ENCODE measurements around the gene DNAJC5. TPM values are rescaled to one million over a fixed set of nuclear protein-coding genes. Genes with fewer than 3 reads are reported as not detected.
"Not testable (repeated sequence)": the region's sequence is repeated elsewhere in the genome, so short reads cannot be mapped to it uniquely, and the experiment has no call there.

Gene DNAJC5
- total RNA-seq, 4 donors from 2014 or later = 41.3 to 137 (median 113) TPM

DNA sequence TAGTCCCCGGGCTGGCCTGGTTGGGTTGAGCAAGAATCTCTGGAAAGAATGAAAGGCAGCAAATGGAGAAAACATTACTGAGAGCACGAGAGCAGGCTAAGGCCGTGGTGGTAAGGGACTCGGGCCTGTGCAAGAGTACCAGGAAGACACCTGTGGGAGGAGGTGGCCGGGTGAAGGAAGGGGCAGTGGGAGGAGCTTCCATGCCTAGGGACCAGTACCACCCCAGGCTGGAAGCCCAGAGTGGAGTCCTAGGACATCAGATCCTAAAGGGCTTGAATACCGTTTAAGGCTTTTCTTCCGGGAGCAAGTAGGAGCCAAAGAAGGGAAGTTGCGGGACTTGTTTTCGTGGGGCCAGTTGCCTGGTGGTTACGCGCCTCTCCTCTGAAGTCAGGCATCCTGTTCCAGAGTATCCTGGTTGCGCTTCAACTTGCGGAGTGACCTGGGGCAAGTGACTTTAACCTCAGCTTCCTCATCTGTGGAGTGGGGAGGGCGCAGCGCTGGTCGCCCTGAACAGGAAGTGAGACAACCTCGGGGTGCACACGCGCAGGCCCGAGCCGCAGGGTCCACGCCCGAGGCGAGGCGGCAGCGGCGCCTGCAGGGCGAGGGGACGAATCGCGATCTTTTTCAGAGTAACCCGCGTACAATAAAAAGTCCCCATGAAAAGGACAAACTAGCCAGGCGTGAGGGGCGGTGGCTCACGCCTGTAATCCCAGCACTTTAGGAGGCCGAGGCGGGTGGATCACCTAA, 31.0 kb upstream of the DNAJC5 start:
- H3K36me3 ChIP-seq = peaks cover 0 to 25% (median 0%) of the 10 kb centered on the region in 3 donors
- no peaks in the 10 kb centered on the region for H3K27me3 ChIP-seq
- peak; percentile 91 to 96 (median 93) for DNase-seq
- peaks cover 0 to 28% (median 14%) of the 10 kb centered on the region in 4 donors for H3K4me1 ChIP-seq
- H3K27ac ChIP-seq = peak overlapping the region; percentile 88 to 96 (median 93)
- H3K4me3 ChIP-seq = peak overlapping the region; percentile 71 to 89 (median 81)
- TF ChIP-seq POLR2A (IDR thresholded peaks at IDR 0.05) = peak; percentile 59 to 72
- TF ChIP-seq, protein P1, sequence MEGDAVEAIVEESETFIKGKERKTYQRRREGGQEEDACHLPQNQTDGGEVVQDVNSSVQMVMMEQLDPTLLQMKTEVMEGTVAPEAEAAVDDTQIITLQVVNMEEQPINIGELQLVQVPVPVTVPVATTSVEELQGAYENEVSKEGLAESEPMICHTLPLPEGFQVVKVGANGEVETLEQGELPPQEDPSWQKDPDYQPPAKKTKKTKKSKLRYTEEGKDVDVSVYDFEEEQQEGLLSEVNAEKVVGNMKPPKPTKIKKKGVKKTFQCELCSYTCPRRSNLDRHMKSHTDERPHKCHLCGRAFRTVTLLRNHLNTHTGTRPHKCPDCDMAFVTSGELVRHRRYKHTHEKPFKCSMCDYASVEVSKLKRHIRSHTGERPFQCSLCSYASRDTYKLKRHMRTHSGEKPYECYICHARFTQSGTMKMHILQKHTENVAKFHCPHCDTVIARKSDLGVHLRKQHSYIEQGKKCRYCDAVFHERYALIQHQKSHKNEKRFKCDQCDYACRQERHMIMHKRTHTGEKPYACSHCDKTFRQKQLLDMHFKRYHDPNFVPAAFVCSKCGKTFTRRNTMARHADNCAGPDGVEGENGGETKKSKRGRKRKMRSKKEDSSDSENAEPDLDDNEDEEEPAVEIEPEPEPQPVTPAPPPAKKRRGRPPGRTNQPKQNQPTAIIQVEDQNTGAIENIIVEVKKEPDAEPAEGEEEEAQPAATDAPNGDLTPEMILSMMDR (IDR thresholded peaks at IDR 0.05) = peak; percentile 48 to 78 (median 74)
- no peaks in the 10 kb centered on the region for H3K9me3 ChIP-seq

DNA sequence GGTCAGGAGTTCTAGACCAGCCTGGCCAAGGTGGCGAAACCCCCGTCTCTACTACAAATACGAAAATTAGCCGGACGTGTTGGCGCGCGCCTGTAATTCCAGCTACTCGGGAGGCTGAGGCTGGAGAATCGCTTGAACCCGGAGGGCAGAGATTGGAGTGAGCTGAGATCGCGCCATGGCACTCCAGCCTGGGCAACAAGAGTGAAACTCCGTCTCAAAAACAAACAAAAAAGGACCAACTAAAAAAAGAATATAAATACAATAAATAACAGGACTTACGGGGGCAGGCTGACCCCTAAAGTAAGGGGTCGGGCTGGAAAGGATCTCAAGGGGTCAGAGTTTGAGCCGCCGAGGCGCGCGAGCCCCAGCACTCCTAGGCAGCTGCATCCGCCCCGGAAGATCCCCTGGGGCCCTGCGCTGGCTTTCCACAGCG, 30.4 kb upstream of the DNAJC5 start:
- TF ChIP-seq, protein P1 (IDR thresholded peaks at IDR 0.05) = no peak
- H3K4me1 ChIP-seq = peaks cover 0 to 28% (median 13%) of the 10 kb centered on the region in 4 donors

DNA sequence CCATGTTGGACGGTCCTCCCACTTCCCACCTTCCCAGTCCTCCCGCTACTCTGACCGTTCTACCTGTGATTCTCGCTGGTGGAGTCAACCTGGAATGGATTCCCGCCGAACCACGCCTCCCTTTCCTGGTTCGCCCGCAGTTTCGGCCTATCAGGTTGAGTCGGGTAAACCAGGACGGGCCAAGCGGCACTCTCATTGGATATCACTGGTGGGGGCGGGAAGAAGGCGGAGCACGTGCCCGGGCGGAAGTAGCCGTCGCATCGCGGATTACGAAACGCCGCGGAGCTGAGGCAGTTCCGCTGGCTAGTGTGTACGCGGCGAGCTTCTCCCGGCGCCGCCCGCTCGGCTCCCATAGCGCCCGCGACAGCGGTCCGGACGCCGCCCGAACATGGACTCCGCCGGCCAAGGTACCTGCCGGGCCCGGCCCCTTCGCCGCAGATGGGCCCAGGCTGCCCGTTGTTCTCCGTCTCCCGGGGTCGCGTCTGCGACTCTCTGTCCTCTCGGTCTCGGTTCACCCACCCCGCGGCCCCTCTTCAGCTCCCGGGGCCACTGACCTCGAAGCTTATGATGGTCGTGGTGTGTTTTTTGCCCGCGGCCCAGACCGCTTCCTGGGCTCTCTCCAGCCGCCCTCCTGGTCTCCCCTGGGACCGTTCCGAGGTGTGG, 29.8 kb upstream of the DNAJC5 start, which contains the start of gene TPD52L2:
TSS of gene TPD52L2 (plus strand) at position 293 of the 663 bp plus-strand sequence. CDS start at position 389, 96 bp downstream.
- peak within 1 kb of the TSS; percentile 88 to 96 (median 93) for H3K27ac ChIP-seq
- no peaks in the 10 kb centered on the region for H3K9me3 ChIP-seq
- no peaks in the 10 kb centered on the region for H3K27me3 ChIP-seq
- TF ChIP-seq, protein P1 (IDR thresholded peaks at IDR 0.05) = no peak
- peak; percentile 87 to 96 for TF ChIP-seq POLR2A (IDR thresholded peaks at IDR 0.05)
- H3K4me1 ChIP-seq = peaks cover 0 to 28% (median 13%) of the 10 kb centered on the region in 4 donors
- peak within 1 kb of the TSS; percentile 71 to 89 (median 81) for H3K4me3 ChIP-seq
- DNase-seq = peak; percentile 99
- H3K36me3 ChIP-seq = peaks cover 0 to 37% (median 0%) of the 10 kb centered on the region in 3 donors

More for the DNA sequence above, 30.4 kb upstream of the DNAJC5 start:
- no peaks in the 10 kb centered on the region for H3K9me3 ChIP-seq
- H3K36me3 ChIP-seq = peaks cover 0 to 31% (median 0%) of the 10 kb centered on the region in 3 donors
- no peaks in the 10 kb centered on the region for H3K27me3 ChIP-seq
- H3K27ac ChIP-seq = peak overlapping the region; percentile 88 to 96 (median 93)
- peak overlapping the region; percentile 71 to 89 (median 81) for H3K4me3 ChIP-seq
- DNase-seq = no peak

DNA sequence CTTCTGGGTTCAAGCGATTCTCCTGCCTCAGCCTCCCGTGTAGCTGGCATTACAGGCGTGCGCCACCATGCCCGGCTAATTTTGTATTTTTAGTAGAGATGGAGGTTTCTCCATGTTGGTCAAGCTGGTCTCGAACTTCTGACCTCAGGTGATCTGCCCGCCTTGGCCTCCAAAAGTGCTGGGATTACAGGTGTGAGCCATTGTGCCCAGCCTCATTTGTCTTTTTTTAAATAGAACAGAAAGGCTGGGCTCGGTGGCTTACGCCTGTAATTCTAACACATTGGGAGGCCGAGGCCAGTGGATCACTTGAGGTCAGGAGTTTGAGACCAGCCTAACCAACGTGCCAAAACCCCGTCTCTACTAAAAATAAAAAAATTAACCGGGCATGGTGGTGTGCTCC, 27.9 kb upstream of the DNAJC5 start:
- not testable (repeated sequence) for H3K4me3 ChIP-seq, H3K27ac ChIP-seq, DNase-seq, H3K27me3 ChIP-seq, H3K9me3 ChIP-seq
- peaks cover 0 to 49% (median 0%) of the 10 kb centered on the region in 3 donors for H3K36me3 ChIP-seq
- peaks cover 0 to 24% (median 13%) of the 10 kb centered on the region in 4 donors for H3K4me1 ChIP-seq

DNA sequence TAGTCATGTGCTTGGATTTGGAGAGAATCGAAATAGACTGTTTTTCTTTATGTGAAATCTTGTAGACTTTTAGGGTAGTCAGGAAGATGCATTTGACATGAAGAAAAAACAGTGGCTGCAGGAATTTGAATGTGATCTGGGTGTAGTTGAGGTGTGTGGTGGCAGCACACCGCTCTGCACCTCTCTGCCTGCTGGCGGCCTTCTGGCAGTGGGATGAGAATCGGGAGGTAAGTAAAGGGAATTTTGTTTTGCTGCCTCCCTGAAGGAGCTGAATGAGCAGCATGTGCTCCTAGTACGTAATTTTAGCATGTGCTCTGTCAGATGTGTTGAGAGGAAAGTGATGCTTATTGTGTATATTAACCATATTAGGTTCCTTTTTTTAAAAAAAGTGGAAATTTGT, 26.7 kb upstream of the DNAJC5 start:
- peaks cover 0 to 20% (median 9%) of the 10 kb centered on the region in 4 donors for H3K4me1 ChIP-seq
- DNase-seq = no peak
- H3K27me3 ChIP-seq = no peaks in the 10 kb centered on the region
- no peaks in the 10 kb centered on the region for H3K9me3 ChIP-seq
- H3K4me3 ChIP-seq = no peak overlapping the region
- H3K27ac ChIP-seq = no peak overlapping the region
- TF ChIP-seq, protein P1 (IDR thresholded peaks at IDR 0.05) = no peak
- TF ChIP-seq POLR2A (IDR thresholded peaks at IDR 0.05) = no peak
- peaks cover 0 to 55% (median 0%) of the 10 kb centered on the region in 3 donors for H3K36me3 ChIP-seq
